ENCODE results near the gene NUDT8.
"Not testable (repeated sequence)": the region's sequence is repeated elsewhere in the genome, so short reads cannot be mapped to it uniquely, and the experiment has no call there.

DNA sequence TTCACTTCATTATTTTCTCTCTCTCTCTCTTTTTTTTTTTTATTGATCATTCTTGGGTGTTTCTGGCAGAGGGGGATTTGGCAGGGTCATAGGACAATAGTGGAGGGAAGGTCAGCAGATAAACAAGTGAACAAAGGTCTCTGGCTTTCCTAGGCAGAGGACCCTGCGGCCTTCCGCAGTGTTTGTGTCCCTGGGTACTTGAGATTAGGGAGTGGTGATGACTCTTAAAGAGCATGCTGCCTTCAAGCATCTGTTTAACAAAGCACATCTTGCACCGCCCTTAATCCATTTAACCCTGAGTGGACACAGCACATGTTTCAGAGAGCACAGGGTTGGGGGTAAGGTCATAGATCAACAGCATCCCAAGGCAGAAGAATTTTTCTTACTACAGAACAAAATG lies 32.3 kb downstream of the NUDT8 start:
- TF ChIP-seq POLR2A (IDR thresholded peaks at IDR 0.05; ENCODE audit: low read length); GATA1 (IDR thresholded peaks at IDR 0.05; ENCODE audit: low read depth, low read length): not testable (repeated sequence)

Data from erythroblast (primary cell).